Subcutaneous adipose tissue (tissue), 4 donors: ENCODE data around the gene PHLDB1. TPM values are rescaled to one million over a fixed set of nuclear protein-coding genes. Genes with fewer than 3 reads are reported as not detected.

ENCODE experiments used
- total RNA-seq, 4 donors: library from RNA; depleted of rRNA; stranded (reverse); fragments of >200 nt; gene quantifications; one replicate each; pipeline ENCODE4 v1.1.0, GENCODE V29; 2016
- TF ChIP-seq, protein P1 (sequence below): fragments of 450-650 bp; IDR thresholded peaks from one replicate; pipeline ENCODE4 v1.5.1; 2016; ENCODE audit warnings: low read depth, mild to moderate bottlenecking, control low read depth, antibody characterized with exemption, moderate library complexity

The PHLDB1 gene
- total RNA-seq, 4 donors from 2014 or later = 137 to 535 (median 197) TPM

DNA sequence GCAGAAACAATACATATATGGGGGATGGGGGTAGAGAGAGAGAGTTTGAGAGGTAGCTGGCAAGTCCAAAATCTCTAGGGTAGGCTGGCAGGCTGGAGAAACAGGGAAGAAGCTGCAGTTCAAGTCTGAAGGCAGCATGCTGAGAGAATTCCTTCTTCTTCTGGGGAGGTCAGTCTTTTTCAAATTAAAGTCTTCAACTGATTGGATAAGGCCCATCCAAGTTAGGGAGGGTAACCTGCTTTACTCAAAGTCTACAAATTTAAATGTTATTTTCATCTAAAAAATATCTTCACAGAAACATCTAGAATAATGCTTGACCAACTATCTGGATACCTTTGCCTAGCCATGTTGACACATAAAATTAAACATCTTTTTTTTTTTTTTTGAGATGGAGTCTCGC, 75.0 kb downstream of the PHLDB1 start:
- TF ChIP-seq, protein P1, sequence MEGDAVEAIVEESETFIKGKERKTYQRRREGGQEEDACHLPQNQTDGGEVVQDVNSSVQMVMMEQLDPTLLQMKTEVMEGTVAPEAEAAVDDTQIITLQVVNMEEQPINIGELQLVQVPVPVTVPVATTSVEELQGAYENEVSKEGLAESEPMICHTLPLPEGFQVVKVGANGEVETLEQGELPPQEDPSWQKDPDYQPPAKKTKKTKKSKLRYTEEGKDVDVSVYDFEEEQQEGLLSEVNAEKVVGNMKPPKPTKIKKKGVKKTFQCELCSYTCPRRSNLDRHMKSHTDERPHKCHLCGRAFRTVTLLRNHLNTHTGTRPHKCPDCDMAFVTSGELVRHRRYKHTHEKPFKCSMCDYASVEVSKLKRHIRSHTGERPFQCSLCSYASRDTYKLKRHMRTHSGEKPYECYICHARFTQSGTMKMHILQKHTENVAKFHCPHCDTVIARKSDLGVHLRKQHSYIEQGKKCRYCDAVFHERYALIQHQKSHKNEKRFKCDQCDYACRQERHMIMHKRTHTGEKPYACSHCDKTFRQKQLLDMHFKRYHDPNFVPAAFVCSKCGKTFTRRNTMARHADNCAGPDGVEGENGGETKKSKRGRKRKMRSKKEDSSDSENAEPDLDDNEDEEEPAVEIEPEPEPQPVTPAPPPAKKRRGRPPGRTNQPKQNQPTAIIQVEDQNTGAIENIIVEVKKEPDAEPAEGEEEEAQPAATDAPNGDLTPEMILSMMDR = no peak

- TF ChIP-seq, protein P1 = no peak
Measured at GRCh38 chr11:118684187-118684586, 76.8 kb downstream of the PHLDB1 start.

DNA sequence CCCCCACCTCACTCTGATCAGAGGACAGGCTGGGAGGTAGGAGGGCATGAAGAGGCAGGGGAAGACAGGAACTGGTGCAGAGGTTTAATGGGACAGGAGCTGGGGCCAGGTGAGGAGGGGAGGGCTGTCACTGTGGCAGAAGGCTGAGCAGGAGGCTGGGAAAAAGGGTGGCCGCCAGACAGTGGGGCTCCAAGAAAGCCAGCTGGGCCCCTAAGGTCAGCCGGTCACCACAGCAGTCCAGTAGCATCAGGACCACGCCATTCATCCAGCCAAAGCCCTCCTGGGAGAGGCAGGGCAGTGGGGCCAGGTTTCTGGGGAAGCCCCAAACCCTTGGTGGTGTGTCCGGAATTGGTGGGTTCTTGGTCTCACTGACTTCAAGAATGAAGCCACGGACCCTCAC, 80.5 kb downstream of the PHLDB1 start:
- TF ChIP-seq, protein P1 = no peak

GRCh38 chr11:118688851-118689502, 81.6 kb downstream of the PHLDB1 start:
- TF ChIP-seq, protein P1 = no peak

GRCh38 chr11:118689503-118689851, 82.1 kb downstream of the PHLDB1 start:
- TF ChIP-seq, protein P1 = no peak

GRCh38 chr11:118689852-118690552, 82.6 kb downstream of the PHLDB1 start:
- TF ChIP-seq, protein P1 = no peak

GRCh38 chr11:118690553-118691304, 83.3 kb downstream of the PHLDB1 start:
- TF ChIP-seq, protein P1 = no peak
